DND-41 (cell line): Measurements from ENCODE around the gene S100A7.

Experiments used
- ATAC-seq: fragments of 200-7000 bp; cut with Tn5 transposase; 3 replicates; pipeline ENCODE4 v1.9.1; 2021; ENCODE audit warnings: low read depth; ENCODE audit not compliant: insufficient read depth
- DNase-seq: peaks from one replicate; pipeline ENCODE4 v3.0.0-alpha.2; 2020
- H2AFZ ChIP-seq: 2 replicates; pipeline ENCODE4 v1.6.0; 2012; ENCODE audit warnings: low read depth, low read length
- H3K27ac ChIP-seq: 2 replicates; pipeline ENCODE4 v1.5.1; 2012; ENCODE audit warnings: low read length, inconsistent platforms
- H3K27me3 ChIP-seq: fragments of 200-600 bp; sonication (generic); 2 replicates; pipeline ENCODE4 v1.6.0; 2012; ENCODE audit warnings: low read length, mild to moderate bottlenecking, inconsistent platforms; ENCODE audit not compliant: insufficient read depth, poor library complexity
- H3K36me3 ChIP-seq: 2 replicates; pipeline ENCODE4 v1.5.1; 2012; ENCODE audit warnings: low read length, inconsistent platforms; ENCODE audit not compliant: insufficient read depth
- H3K4me1 ChIP-seq: 2 replicates; pipeline ENCODE4 v1.5.1; 2012; ENCODE audit warnings: mild to moderate bottlenecking, low read length; ENCODE audit not compliant: insufficient read depth
- H3K4me2 ChIP-seq: 2 replicates; pipeline ENCODE4 v1.6.0; 2012; ENCODE audit warnings: mild to moderate bottlenecking, moderate library complexity, low read length, inconsistent platforms; ENCODE audit not compliant: insufficient read depth
- H3K4me3 ChIP-seq, 2 experiments: fragments of 200-600 bp in 1 of 2; shearing (Covaris generic) in 1 of 2; 2 replicates each; pipeline ENCODE4 v1.5.1; 2012 to 2016; ENCODE audit warnings: inconsistent platforms in 2 of 2, low read length in 2 of 2, mild to moderate bottlenecking in 2 of 2, low read depth in 1 of 2, moderate library complexity in 1 of 2
- H3K79me2 ChIP-seq: 2 replicates; pipeline ENCODE4 v1.6.0; 2012; ENCODE audit warnings: low read length, inconsistent platforms; ENCODE audit not compliant: insufficient read depth
- H3K9ac ChIP-seq: 2 replicates; pipeline ENCODE4 v1.6.0; 2012; ENCODE audit warnings: low read depth, mild to moderate bottlenecking, inconsistent platforms, low read length, moderate library complexity
- H3K9me3 ChIP-seq: 2 replicates; pipeline ENCODE4 v1.5.1; 2012; ENCODE audit warnings: low read length, moderate library complexity, mild to moderate bottlenecking, inconsistent platforms; ENCODE audit not compliant: insufficient read depth, severe bottlenecking
- H4K20me1 ChIP-seq: 2 replicates; pipeline ENCODE4 v1.6.0; 2012; ENCODE audit warnings: low read length; ENCODE audit not compliant: insufficient read depth
- CTCF ChIP-seq: IDR thresholded peaks from 2 replicates; pipeline ENCODE4 v1.5.1; 2012; ENCODE audit warnings: borderline replicate concordance, low read length, moderate library complexity, mild to moderate bottlenecking; ENCODE audit not compliant: poor library complexity, severe bottlenecking; ENCODE audit errors: extremely low read depth
- EZH2 ChIP-seq: IDR thresholded peaks from 3 replicates; pipeline ENCODE4 v1.6.1; 2012; ENCODE audit warnings: borderline replicate concordance, low read depth, mild to moderate bottlenecking, moderate library complexity, low read length, inconsistent platforms; ENCODE audit not compliant: severe bottlenecking

Gene S100A7

GRCh38 chr1:153444078-153444477, 16.4 kb downstream of the S100A7 start:
- H3K9me3 ChIP-seq = no peaks in the 10 kb centered on the region
- no peak for TF ChIP-seq EZH2
- TF ChIP-seq CTCF = no peak
- no peaks in the 10 kb centered on the region; the same call in 1 of the 2 replicates for H4K20me1 ChIP-seq
- no peaks in the 10 kb centered on the region for H3K4me1 ChIP-seq
- no peak overlapping the region for H2AFZ ChIP-seq
- no peaks in the 10 kb centered on the region for H3K79me2 ChIP-seq
- H3K4me3 ChIP-seq = no peak overlapping the region
- ATAC-seq (no peak), DNase-seq (no peak)
- H3K27me3 ChIP-seq = no peaks in the 10 kb centered on the region
- H3K36me3 ChIP-seq = no peaks in the 10 kb centered on the region
- no peak overlapping the region for H3K9ac ChIP-seq
- H3K27ac ChIP-seq = no peak overlapping the region
- no peak overlapping the region for H3K4me2 ChIP-seq

- H3K79me2 ChIP-seq = no peaks in the 10 kb centered on the region
- H4K20me1 ChIP-seq = no peaks in the 10 kb centered on the region; the same call in 1 of the 2 replicates
- H3K36me3 ChIP-seq = no peaks in the 10 kb centered on the region
- no peak overlapping the region for H3K4me3 ChIP-seq
- H2AFZ ChIP-seq = no peak overlapping the region
- H3K4me1 ChIP-seq = no peaks in the 10 kb centered on the region
- H3K4me2 ChIP-seq = no peak overlapping the region
- H3K27me3 ChIP-seq = peaks cover 2% of the 10 kb centered on the region
- DNase-seq (no peak), ATAC-seq (no peak)
- H3K9me3 ChIP-seq = no peaks in the 10 kb centered on the region
- no peak overlapping the region for H3K9ac ChIP-seq
- H3K27ac ChIP-seq = no peak overlapping the region
- no peak for TF ChIP-seq EZH2
- no peak for TF ChIP-seq CTCF
These were observed 17.0 kb downstream of the S100A7 start for GRCh38 chr1:153443486-153443885.

GRCh38 chr1:153441238-153441755, 19.2 kb downstream of the S100A7 start:
- Histone ChIP-seq H2AFZ (no peak overlapping the region), H3K27me3 (peaks cover 4% of the 10 kb centered on the region), H3K9ac (no peak overlapping the region), H3K4me1 (no peaks in the 10 kb centered on the region), H3K79me2 (no peaks in the 10 kb centered on the region), H3K36me3 (no peaks in the 10 kb centered on the region), H3K4me2 (no peak overlapping the region), H4K20me1 (no peaks in the 10 kb centered on the region; the same call in 1 of the 2 replicates), H3K27ac (no peak overlapping the region), H3K9me3 (no peaks in the 10 kb centered on the region), H3K4me3 (no peak overlapping the region)
- ATAC-seq = no peak
- DNase-seq = no peak
- TF ChIP-seq CTCF = no peak
- no peak for TF ChIP-seq EZH2
